ENCODE measurements around the gene PARS2.

Gene PARS2

GRCh38 chr1:54768093-54768492 lies 3.8 kb upstream of the PARS2 start:
- no peak for DNase-seq

GRCh38 chr1:54767526-54767925 lies 3.2 kb upstream of the PARS2 start:
- no peak for DNase-seq

- DNase-seq: no peak
These were observed 2.4 kb upstream of the PARS2 start for GRCh38 chr1:54766726-54767125.

GRCh38 chr1:54764922-54765561 lies 719 bp upstream of the PARS2 start:
- DNase-seq: no peak

- no peak for DNase-seq
These were observed 549 bp downstream of the PARS2 start for GRCh38 chr1:54763816-54764132.

GRCh38 chr1:54758678-54759348 lies 5.5 kb downstream of the PARS2 start:
- DNase-seq: no peak

- DNase-seq: no peak
These were observed 6.5 kb downstream of the PARS2 start for GRCh38 chr1:54757833-54758232.

GRCh38 chr1:54754486-54755285 lies 9.6 kb downstream of the PARS2 start:
- no peak for DNase-seq

GRCh38 chr1:54754045-54754444 lies 10.3 kb downstream of the PARS2 start:
- DNase-seq: no peak

- no peak for DNase-seq
These were observed 12.9 kb downstream of the PARS2 start for GRCh38 chr1:54751426-54751825.

GRCh38 chr1:54750596-54750995 lies 13.7 kb downstream of the PARS2 start:
- no peak for DNase-seq

GRCh38 chr1:54748094-54748835 lies 16.1 kb downstream of the PARS2 start:
- DNase-seq: no peak

- no peak for DNase-seq
These were observed 18.5 kb downstream of the PARS2 start for GRCh38 chr1:54745864-54746263.

GRCh38 chr1:54745274-54745673 lies 19.0 kb downstream of the PARS2 start:
- no peak for DNase-seq

- no peak for DNase-seq
These were observed 19.6 kb downstream of the PARS2 start for GRCh38 chr1:54744696-54745095.

- DNase-seq: no peak
These were observed 20.7 kb downstream of the PARS2 start for GRCh38 chr1:54743416-54744226.

GRCh38 chr1:54742282-54742681 lies 22.0 kb downstream of the PARS2 start:
- DNase-seq: no peak

- DNase-seq: no peak
These were observed 22.8 kb downstream of the PARS2 start for GRCh38 chr1:54741531-54741930.

GRCh38 chr1:54738244-54738643 lies 26.1 kb downstream of the PARS2 start:
- no peak for DNase-seq

- DNase-seq: no peak
These were observed 27.6 kb downstream of the PARS2 start for GRCh38 chr1:54736685-54737084.

- DNase-seq: no peak
These were observed 36.3 kb downstream of the PARS2 start for GRCh38 chr1:54728027-54728426.

- DNase-seq: no peak
These were observed 39.6 kb downstream of the PARS2 start for GRCh38 chr1:54724771-54725170.

GRCh38 chr1:54723985-54724384 lies 40.3 kb downstream of the PARS2 start:
- no peak for DNase-seq

Measured in T-helper 9 cell (primary cell).